HG03520 (cell line): ENCODE results near the gene DYNLL1.
"Not testable (repeated sequence)": the region's sequence is repeated elsewhere in the genome, so short reads cannot be mapped to it uniquely, and the experiment has no call there.

Experiments used
- ATAC-seq: cut with Tn5 transposase; IDR thresholded peaks from one replicate; pipeline ENCODE4 v1.9.1; 2021; ENCODE audit warnings: mild to moderate bottlenecking, moderate library complexity; ENCODE audit not compliant: unreplicated experiment

The DYNLL1 gene

GRCh38 chr12:120473807-120474615, 21.9 kb upstream of the DYNLL1 start:
- ATAC-seq = no peak

GRCh38 chr12:120474616-120474960, 21.3 kb upstream of the DYNLL1 start:
- ATAC-seq = no peak

DNA sequence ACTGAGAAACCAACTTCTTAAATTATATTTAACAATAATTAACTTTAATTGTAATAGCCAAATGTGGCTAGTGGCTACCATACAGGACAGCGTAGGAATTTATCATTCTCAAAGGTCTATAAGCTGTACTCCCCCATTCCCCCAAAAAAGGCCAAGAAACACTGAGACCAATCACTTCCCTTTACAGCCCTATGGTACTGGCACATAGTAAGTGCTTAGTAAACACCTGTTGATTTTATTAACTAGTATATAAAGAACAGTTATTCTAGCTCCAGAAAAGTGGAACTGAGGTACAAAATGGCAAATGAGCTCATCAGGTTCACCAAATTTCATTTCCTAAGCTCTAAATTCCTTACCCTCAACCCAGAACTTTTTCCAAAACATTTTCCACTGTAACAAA, 20.3 kb upstream of the DYNLL1 start:
- no peak for ATAC-seq

GRCh38 chr12:120479458-120479857, 16.5 kb upstream of the DYNLL1 start:
- no peak for ATAC-seq

DNA sequence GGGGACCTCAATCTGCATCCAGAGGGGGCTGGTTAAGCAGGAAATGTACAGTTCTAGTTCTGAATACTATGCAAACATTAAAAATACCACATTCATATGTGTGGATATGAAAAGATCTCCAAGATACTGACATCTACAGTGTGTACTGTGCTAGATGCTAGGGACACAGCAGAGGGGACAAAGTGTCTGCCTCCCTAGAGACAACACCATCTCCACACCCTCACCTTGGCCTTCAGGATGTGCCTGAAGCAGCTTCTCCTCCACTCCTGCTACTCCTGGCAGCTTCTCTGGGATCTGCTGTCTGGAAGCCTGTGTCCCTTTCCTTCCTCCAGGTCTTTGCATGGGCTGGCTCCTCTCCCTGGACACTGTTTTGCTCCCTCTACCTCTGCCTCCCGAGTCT, 15.7 kb upstream of the DYNLL1 start:
- ATAC-seq = no peak

DNA sequence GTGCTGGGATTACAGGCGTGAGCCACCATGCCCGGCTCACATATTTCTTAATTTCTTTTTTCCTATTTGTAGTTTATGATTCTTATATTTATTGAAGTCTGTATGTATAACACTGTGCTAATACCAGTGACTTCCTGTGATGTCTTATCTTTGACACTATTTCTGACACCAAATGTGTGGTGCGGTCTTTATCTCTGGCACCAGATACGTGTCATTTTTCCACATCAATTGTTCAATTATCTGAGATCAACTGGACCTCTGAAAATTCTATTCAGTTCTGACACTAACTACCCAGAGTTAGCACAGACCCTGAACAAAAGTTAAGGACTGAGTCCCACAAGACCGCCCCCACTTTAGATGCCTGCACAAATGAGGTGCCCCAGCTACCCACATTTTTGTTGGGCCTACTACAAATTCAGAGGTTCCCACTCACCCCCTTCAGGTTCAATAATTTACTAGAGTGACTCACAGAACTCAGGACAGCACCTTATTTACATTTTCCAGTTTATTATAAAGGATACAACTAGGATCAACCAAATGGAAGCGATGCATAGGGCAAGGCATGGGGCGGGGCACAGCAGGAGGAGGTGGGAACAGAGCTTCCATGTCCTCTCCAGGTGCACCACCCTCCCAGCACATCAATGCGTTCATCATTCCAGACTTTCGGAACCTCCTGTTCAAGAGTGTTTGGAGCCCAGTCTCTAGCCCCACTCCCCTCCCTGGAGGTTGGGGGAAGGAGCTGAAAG, 14.7 kb upstream of the DYNLL1 start:
- no peak for ATAC-seq

GRCh38 chr12:120483621-120484020, 12.3 kb upstream of the DYNLL1 start:
- ATAC-seq = no peak

DNA sequence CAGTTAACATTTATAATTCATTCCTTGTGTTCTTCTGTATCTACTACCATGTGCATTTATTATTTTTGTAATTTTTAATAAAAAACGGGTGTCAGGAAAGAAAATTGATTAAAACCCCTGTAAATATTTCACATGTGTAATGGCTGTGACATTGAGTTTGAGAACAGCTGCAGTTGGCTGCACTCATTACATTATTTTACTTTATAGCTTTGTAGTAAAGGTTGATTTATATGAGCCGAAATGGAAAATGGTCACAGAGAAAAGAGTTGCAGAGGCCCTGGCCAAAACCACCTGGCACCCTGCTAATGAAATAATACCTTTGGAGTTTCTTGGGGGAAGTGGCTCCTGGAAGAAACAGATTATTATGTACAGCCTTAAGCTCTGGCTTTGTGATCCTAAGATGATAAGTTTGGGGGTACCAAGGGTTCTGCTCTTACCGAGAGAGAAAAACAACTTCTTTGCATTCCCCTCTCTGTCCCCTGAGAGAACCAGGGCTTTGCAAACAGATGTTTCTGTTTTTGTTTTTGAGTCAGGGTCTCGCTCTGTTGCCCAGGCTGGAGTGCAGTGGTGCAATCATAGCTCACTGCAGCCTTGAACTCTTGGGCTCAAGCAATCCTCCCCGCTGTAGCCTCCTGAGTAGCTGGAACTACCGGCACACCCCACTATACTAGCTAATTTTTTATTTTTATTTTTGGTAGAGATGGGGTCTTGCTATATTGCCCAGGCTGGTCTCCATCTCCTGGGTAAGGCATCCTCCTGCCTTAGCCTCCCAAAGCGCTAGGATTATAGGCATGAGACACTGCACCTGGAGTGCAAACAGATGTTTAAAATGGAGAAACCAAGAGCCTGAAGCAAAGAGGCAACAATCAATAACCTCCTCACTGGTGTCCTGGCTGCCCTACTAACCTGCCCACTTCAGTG, 9.7 kb upstream of the DYNLL1 start:
- no peak for ATAC-seq

- not testable (repeated sequence) for ATAC-seq
These were observed 8.4 kb upstream of the DYNLL1 start for GRCh38 chr12:120487552-120487951.

GRCh38 chr12:120488057-120488640, 7.8 kb upstream of the DYNLL1 start:
- no peak for ATAC-seq

- no peak for ATAC-seq
These were observed 6.9 kb upstream of the DYNLL1 start for GRCh38 chr12:120489018-120489417.

DNA sequence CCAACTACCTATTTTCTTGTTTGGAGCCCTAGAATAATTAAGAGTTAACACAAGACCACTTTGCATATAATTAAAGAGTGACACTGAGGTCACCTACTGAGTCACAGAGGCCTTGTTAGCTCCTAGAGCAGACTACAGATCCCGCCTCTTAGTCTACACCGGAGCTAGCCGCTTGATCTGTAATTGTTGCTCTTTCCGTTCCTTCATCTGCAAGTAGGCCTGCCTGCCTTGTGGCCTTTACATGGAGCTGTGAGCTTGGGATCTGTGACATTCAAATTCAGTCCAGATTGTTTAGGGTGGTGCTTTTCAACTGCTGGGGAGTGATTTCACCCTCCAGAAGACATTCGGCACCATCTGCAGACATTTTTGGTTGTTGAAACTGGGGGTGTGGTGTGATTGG, 5.6 kb upstream of the DYNLL1 start:
- ATAC-seq = no peak

GRCh38 chr12:120490833-120491512, 4.9 kb upstream of the DYNLL1 start:
- ATAC-seq = no peak

GRCh38 chr12:120495186-120495730, 655 bp upstream of the DYNLL1 start:
- ATAC-seq = peak; percentile 12

GRCh38 chr12:120496413-120497340, 764 bp downstream of the DYNLL1 start:
- ATAC-seq = no peak

DNA sequence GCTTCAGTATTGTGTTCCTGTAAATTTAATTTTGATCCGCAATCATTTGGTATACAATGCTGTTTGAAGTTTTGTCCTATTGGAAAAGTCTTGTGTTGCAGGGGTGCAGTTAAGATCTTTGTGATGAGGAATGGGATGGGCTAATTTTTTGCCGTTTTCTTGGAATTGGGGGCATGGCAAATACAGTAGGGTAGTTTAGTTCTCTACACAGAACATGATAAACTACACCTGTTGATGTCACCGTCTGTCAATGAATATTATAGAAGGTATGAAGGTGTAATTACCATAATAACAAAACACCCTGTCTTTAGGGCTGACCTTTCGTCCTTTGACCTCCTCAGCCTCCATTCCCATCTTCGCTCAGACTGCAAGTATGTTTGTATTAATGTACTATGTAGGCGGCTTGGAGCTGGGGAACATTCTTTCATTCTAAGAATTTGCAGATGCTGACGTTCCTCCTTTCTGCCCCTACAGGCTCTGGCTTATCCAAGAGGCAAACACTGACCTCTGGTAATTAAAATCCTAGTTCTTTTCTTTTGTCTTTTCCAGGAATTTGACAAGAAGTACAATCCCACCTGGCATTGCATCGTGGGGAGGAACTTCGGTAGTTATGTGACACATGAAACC, 1.7 kb downstream of the DYNLL1 start:
- no peak for ATAC-seq

- ATAC-seq = no peak
These were observed 3.1 kb downstream of the DYNLL1 start for GRCh38 chr12:120498870-120499515.

- no peak for ATAC-seq
These were observed 4.7 kb downstream of the DYNLL1 start for GRCh38 chr12:120500581-120500980.
